CD4-positive, CD25-positive, alpha-beta regulatory T cell (primary cell): Measurements from ENCODE around the gene DOP1A. TPM values are rescaled to one million over a fixed set of nuclear protein-coding genes. Genes with fewer than 3 reads are reported as not detected.

Source experiments
- ATAC-seq, 2 donors: fragments of 150-1000 bp; cut with Tn5 transposase; one replicate each; pipeline ENCODE4 v1.10.0; 2021; ENCODE audit warnings: low read depth in 2 of 2, moderate number of reproducible peaks in 2 of 2, moderate library complexity in 1 of 2
- DNase-seq, 3 donors: peaks; one replicate each; pipeline versions ENCODE4 v3.0.0 to v3.0.0-alpha.2; 2012 to 2022; ENCODE audit warnings: mixed read lengths in 1 of 3
- H3K27ac ChIP-seq: one replicate; pipeline ENCODE4 v1.7.0; 2013; ENCODE audit warnings: mild to moderate bottlenecking, low read length; ENCODE audit not compliant: insufficient read depth, poor library complexity, severe bottlenecking
- H3K27me3 ChIP-seq: one replicate; pipeline ENCODE4 v1.7.0; 2013; ENCODE audit warnings: low read length; ENCODE audit not compliant: control insufficient read depth, insufficient read depth
- H3K36me3 ChIP-seq: one replicate; pipeline ENCODE4 v1.7.0; 2013; ENCODE audit warnings: mild to moderate bottlenecking, low read length, moderate library complexity; ENCODE audit not compliant: control insufficient read depth, insufficient read depth
- H3K4me1 ChIP-seq: 2 replicates; pipeline ENCODE4 v1.7.0; 2013; ENCODE audit warnings: mild to moderate bottlenecking, low read length; ENCODE audit not compliant: insufficient read depth, control insufficient read depth, poor library complexity, severe bottlenecking
- H3K4me3 ChIP-seq: one replicate; pipeline ENCODE4 v1.7.0; 2013; ENCODE audit warnings: low read depth, mild to moderate bottlenecking, low read length, moderate library complexity
- H3K9me3 ChIP-seq, 2 experiments: 1 replicate in 1 of 2; 2 replicates in 1 of 2; pipeline ENCODE4 v1.7.0; 2013; ENCODE audit warnings: low read length in 2 of 2, mild to moderate bottlenecking in 1 of 2, moderate library complexity in 1 of 2; ENCODE audit not compliant: control insufficient read depth in 2 of 2
- H3K27ac Mint-ChIP-seq, 3 donors: one replicate each; pipeline ENCODE4 v1.8.0; 2020 to 2022; ENCODE audit warnings: mild to moderate bottlenecking in 3 of 3, mixed read lengths in 3 of 3, moderate library complexity in 2 of 3
- H3K27me3 Mint-ChIP-seq: one replicate; pipeline ENCODE4 v1.8.0; 2022; ENCODE audit warnings: mild to moderate bottlenecking, mixed read lengths
- H3K36me3 Mint-ChIP-seq: one replicate; pipeline ENCODE4 v1.8.0; 2020; ENCODE audit warnings: mixed read lengths
- H3K4me1 Mint-ChIP-seq, 4 donors: one replicate each; pipeline ENCODE4 v1.8.0; 2020 to 2022; ENCODE audit warnings: mixed read lengths in 4 of 4, mild to moderate bottlenecking in 1 of 4
- H3K4me3 Mint-ChIP-seq, 4 donors: one replicate each; pipeline ENCODE4 v1.8.0; 2020 to 2022; ENCODE audit warnings: mild to moderate bottlenecking in 4 of 4, mixed read lengths in 4 of 4, moderate library complexity in 3 of 4
- H3K9me3 Mint-ChIP-seq, 7 donors: one replicate each; pipeline ENCODE4 v1.8.0; 2020 to 2022; ENCODE audit warnings: mixed read lengths in 7 of 7, mild to moderate bottlenecking in 3 of 7, moderate library complexity in 2 of 7
- polyA plus RNA-seq, 4 donors: library from polyadenylated mRNA; unstranded; fragments of 300-500 nt; fragmentation: Illumina TruSeq; gene quantifications; one replicate each; pipeline ENCODE4 v1.2.3, GENCODE V29; 2021
- total RNA-seq: library from RNA; stranded (reverse); gene quantifications from one replicate; pipeline ENCODE4 v1.2.3, GENCODE V29; 2022

The DOP1A gene
- total and polyA plus RNA-seq, 5 donors from 2014 or later: 2.1 to 21.7 (median 2.5) TPM

DNA sequence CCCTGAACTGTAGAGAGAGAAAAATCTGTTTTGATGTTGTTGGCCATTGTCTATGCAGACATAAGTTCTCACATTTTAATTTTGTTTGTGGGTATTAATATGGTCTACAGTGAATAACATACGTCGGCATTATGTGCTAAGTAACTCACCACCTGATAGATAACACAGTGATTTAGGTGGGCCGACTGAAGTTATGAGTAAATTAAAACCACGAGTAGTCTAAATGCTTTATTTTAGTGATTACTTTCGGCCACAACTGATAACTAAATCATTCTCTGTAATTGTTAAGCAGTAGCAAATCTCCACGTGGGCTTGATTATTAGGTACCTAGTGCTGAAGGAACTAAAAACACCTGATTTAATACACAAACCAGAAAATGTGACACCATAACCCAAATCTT lies 1.1 kb downstream of the DOP1A start:
- Histone ChIP-seq H3K4me1 (peaks cover 32% of the 10 kb centered on the region), H3K4me3 (peak overlapping the region; percentile 86), H3K36me3 (peaks cover 1% of the 10 kb centered on the region), H3K27ac (peak overlapping the region; percentile 92), H3K9me3 (no peaks in the 10 kb centered on the region), H3K27me3 (no peaks in the 10 kb centered on the region)
- Mint-ChIP-seq H3K9me3 (no peaks in the 10 kb centered on the region), H3K27me3 (peaks cover 4% of the 10 kb centered on the region), H3K4me3 (peak overlapping the region; percentile 92 to 96 (median 94)), H3K27ac (peak overlapping the region; percentile 80 to 95 (median 93)), H3K4me1 (peaks cover 28 to 49% (median 39%) of the 10 kb centered on the region in 4 donors), H3K36me3 (no peaks in the 10 kb centered on the region)
- ATAC-seq (no peak), DNase-seq (no peak)

- H3K36me3 ChIP-seq: peaks cover 2% of the 10 kb centered on the region
- Mint-ChIP-seq H3K4me3 (no peak overlapping the region), H3K9me3 (no peaks in the 10 kb centered on the region), H3K4me1 (peaks cover 29 to 43% (median 36%) of the 10 kb centered on the region in 4 donors), H3K27me3 (peaks cover 4% of the 10 kb centered on the region), H3K36me3 (no peaks in the 10 kb centered on the region), H3K27ac (no peak overlapping the region)
- H3K9me3 ChIP-seq: no peaks in the 10 kb centered on the region
- no peaks in the 10 kb centered on the region for H3K27me3 ChIP-seq
- peaks cover 27% of the 10 kb centered on the region for H3K4me1 ChIP-seq
- H3K4me3 ChIP-seq: peak overlapping the region; percentile 20
- no peak overlapping the region for H3K27ac ChIP-seq
- ATAC-seq: no peak
- no peak for DNase-seq
These were observed 2.2 kb downstream of the DOP1A start for GRCh38 chr6:83069633-83070032.

GRCh38 chr6:83071023-83071422 lies 3.6 kb downstream of the DOP1A start:
- Histone ChIP-seq H3K27me3 (no peaks in the 10 kb centered on the region), H3K4me1 (peaks cover 15% of the 10 kb centered on the region), H3K4me3 (no peak overlapping the region), H3K27ac (no peak overlapping the region), H3K36me3 (peaks cover 2% of the 10 kb centered on the region), H3K9me3 (no peaks in the 10 kb centered on the region)
- Mint-ChIP-seq H3K4me3 (no peak overlapping the region), H3K4me1 (peaks cover 29 to 37% (median 33%) of the 10 kb centered on the region in 4 donors), H3K36me3 (peaks cover 8% of the 10 kb centered on the region), H3K27ac (peak overlapping the region in 1 of 3 donors; percentile 22), H3K9me3 (no peaks in the 10 kb centered on the region), H3K27me3 (peaks cover 4% of the 10 kb centered on the region)
- DNase-seq (no peak), ATAC-seq (no peak)

DNA sequence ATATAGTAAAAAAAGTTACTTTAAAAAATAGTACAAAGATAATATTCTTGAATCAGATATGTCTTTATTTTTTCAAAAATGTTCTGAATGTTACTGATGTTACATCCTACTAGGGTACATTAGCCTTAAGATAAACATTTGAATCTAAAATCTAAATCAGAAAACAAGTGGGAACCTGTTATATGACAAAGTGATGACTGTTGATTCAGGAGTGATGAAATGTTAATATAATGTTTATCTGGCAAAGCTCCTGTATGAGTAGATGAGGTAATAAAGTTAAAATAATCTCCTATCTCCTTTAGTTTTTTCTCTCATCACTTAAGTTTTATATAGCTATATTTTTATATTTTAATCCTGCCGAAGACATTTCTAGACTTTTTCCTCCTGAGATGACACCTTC lies 4.2 kb downstream of the DOP1A start:
- Mint-ChIP-seq H3K9me3 (no peaks in the 10 kb centered on the region), H3K36me3 (peaks cover 15% of the 10 kb centered on the region), H3K4me1 (peaks cover 27 to 35% (median 31%) of the 10 kb centered on the region in 4 donors), H3K27ac (no peak overlapping the region), H3K4me3 (no peak overlapping the region), H3K27me3 (peaks cover 4% of the 10 kb centered on the region)
- Histone ChIP-seq H3K9me3 (no peaks in the 10 kb centered on the region), H3K4me1 (peaks cover 11% of the 10 kb centered on the region), H3K27me3 (no peaks in the 10 kb centered on the region), H3K36me3 (peaks cover 2% of the 10 kb centered on the region), H3K4me3 (no peak overlapping the region), H3K27ac (no peak overlapping the region)
- no peak for ATAC-seq
- DNase-seq: no peak

GRCh38 chr6:83072726-83073125 lies 5.3 kb downstream of the DOP1A start:
- no peaks in the 10 kb centered on the region for H3K27me3 ChIP-seq
- Mint-ChIP-seq H3K27ac (no peak overlapping the region), H3K4me1 (peaks cover 22 to 37% (median 29%) of the 10 kb centered on the region in 4 donors), H3K27me3 (no peaks in the 10 kb centered on the region), H3K4me3 (no peak overlapping the region), H3K36me3 (peaks cover 19% of the 10 kb centered on the region), H3K9me3 (no peaks in the 10 kb centered on the region)
- H3K36me3 ChIP-seq: peaks cover 2% of the 10 kb centered on the region
- DNase-seq: no peak
- ATAC-seq: no peak
- H3K27ac ChIP-seq: no peak overlapping the region
- H3K4me3 ChIP-seq: no peak overlapping the region
- H3K9me3 ChIP-seq: no peaks in the 10 kb centered on the region
- peaks cover 11% of the 10 kb centered on the region for H3K4me1 ChIP-seq

DNA sequence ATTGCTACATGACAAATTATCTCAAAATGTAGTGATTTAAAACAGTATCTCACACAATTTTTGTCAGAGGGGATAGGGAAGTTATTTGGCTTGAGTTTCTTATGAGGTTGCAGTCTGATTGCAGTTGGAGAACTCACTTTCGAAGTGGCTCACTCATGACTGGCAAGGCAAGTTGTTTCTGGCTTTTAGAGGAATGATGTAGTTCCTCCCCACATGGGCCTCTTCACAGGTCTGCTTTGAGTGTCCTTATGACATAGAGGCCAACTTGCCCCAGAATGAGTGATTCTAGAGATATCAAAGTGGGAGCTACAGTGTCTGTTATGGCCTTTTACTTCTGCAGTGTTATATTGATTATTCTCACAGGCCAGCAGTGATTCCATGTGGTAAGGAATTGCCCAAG lies 6.1 kb downstream of the DOP1A start:
- Histone ChIP-seq H3K4me1 (peaks cover 6% of the 10 kb centered on the region), H3K4me3 (no peak overlapping the region), H3K9me3 (no peaks in the 10 kb centered on the region), H3K27ac (no peak overlapping the region), H3K27me3 (no peaks in the 10 kb centered on the region), H3K36me3 (peaks cover 2% of the 10 kb centered on the region)
- DNase-seq (no peak), ATAC-seq (no peak)
- Mint-ChIP-seq H3K4me3 (no peak overlapping the region), H3K27me3 (no peaks in the 10 kb centered on the region), H3K9me3 (no peaks in the 10 kb centered on the region), H3K36me3 (peaks cover 19% of the 10 kb centered on the region), H3K4me1 (peaks cover 28 to 42% (median 31%) of the 10 kb centered on the region in 4 donors), H3K27ac (no peak overlapping the region)

- H3K36me3 Mint-ChIP-seq: peaks cover 10% of the 10 kb centered on the region
- H3K4me3 Mint-ChIP-seq: no peak overlapping the region
- no peak overlapping the region for H3K27ac Mint-ChIP-seq
These were observed 16.0 kb downstream of the DOP1A start for GRCh38 chr6:83083476-83083875.

DNA sequence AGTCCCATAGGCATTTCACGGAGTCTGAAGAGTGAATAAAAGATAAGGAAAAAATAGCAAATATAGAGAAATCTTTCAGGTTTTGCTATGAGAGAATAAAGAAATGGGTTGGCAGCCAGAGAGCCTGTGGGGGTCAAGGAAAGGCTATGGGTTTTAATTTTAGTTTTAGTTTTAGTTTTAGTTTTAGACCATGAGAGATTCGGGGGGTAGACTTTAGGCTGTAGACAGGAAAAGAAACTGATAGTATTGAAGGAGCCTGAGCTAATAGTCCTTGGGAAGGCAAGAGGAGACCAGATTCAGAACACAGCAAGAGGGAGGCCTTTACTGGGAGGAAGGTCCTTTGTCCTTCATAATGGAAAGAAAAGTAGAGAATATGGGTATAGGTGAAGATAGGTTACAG lies 19.3 kb downstream of the DOP1A start:
- Mint-ChIP-seq H3K4me1 (peaks cover 16 to 40% (median 31%) of the 10 kb centered on the region in 4 donors), H3K36me3 (peaks cover 10% of the 10 kb centered on the region), H3K4me3 (peak overlapping the region in 1 of 4 donors; percentile 56), H3K27me3 (no peaks in the 10 kb centered on the region), H3K9me3 (peaks cover 0 to 4% (median 0%) of the 10 kb centered on the region in 7 donors), H3K27ac (no peak overlapping the region)
- no peaks in the 10 kb centered on the region for H3K36me3 ChIP-seq
- ATAC-seq: no peak
- H3K9me3 ChIP-seq: no peaks in the 10 kb centered on the region
- no peaks in the 10 kb centered on the region for H3K27me3 ChIP-seq
- peak in 1 of 3 donors; percentile 21 for DNase-seq
- no peak overlapping the region for H3K4me3 ChIP-seq
- H3K4me1 ChIP-seq: no peaks in the 10 kb centered on the region
- H3K27ac ChIP-seq: no peak overlapping the region

More at GRCh38 chr6:83083476-83083875, 16.0 kb downstream of the DOP1A start:
- ATAC-seq (no peak), DNase-seq (no peak)
- Histone ChIP-seq H3K4me1 (peaks cover 7% of the 10 kb centered on the region), H3K27me3 (no peaks in the 10 kb centered on the region), H3K27ac (no peak overlapping the region), H3K4me3 (no peak overlapping the region), H3K9me3 (no peaks in the 10 kb centered on the region), H3K36me3 (no peaks in the 10 kb centered on the region)
- H3K9me3 Mint-ChIP-seq: peaks cover 0 to 4% (median 0%) of the 10 kb centered on the region in 7 donors
- no peaks in the 10 kb centered on the region for H3K27me3 Mint-ChIP-seq
- H3K4me1 Mint-ChIP-seq: peaks cover 30 to 42% (median 36%) of the 10 kb centered on the region in 4 donors
